Ascending aorta (tissue), 2 donors: ENCODE results near the gene CTDSP1. TPM values are rescaled to one million over a fixed set of nuclear protein-coding genes. Genes with fewer than 3 reads are reported as not detected.

Source experiments
- DNase-seq, 2 donors: peaks; one replicate each; pipeline ENCODE4 v3.0.0-alpha.2; 2019; ENCODE audit warnings: low spot score in 2 of 2
- H3K27ac ChIP-seq, 2 donors: fragments of 200-600 bp; sonication (generic); one replicate each; pipeline ENCODE4 v1.5.1; 2016 to 2017; ENCODE audit warnings: mild to moderate bottlenecking in 1 of 2
- H3K27me3 ChIP-seq: fragments of 200-600 bp; sonication (generic); one replicate; pipeline ENCODE4 v1.5.1; 2017
- H3K36me3 ChIP-seq, 2 donors: fragments of 200-600 bp; sonication (generic); one replicate each; pipeline ENCODE4 v1.5.1; 2016
- H3K4me1 ChIP-seq, 2 donors: fragments of 200-600 bp; sonication (generic); one replicate each; pipeline ENCODE4 v1.5.1; 2016 to 2017; ENCODE audit warnings: mild to moderate bottlenecking in 1 of 2
- H3K4me3 ChIP-seq, 2 donors: fragments of 200-600 bp; sonication (generic); one replicate each; pipeline ENCODE4 v1.5.1; 2016 to 2017; ENCODE audit warnings: mild to moderate bottlenecking in 1 of 2
- H3K9me3 ChIP-seq, 2 donors: fragments of 200-600 bp; sonication (generic); one replicate each; pipeline ENCODE4 v1.5.1; 2016
- intact Hi-C: fragments of 100-400 bp; cut with DNase I; formaldehyde crosslinking; loops from one replicate; pipeline ENCODE4 v1.15.1; 2023
- total RNA-seq: library from RNA; depleted of rRNA; stranded (reverse); fragments of >200 nt; gene quantifications from one replicate; pipeline ENCODE4 v1.1.0, GENCODE V29; 2016
- TF ChIP-seq, protein P1 (sequence below), 3 experiments: fragments of 200-600 bp in 2 of 3; fragments of 450-650 bp in 1 of 3; sonication (generic) in 2 of 3; IDR thresholded peaks; one replicate each; pipeline ENCODE4 v1.5.1; 2016 to 2019; ENCODE audit warnings: antibody characterized with exemption in 3 of 3, mild to moderate bottlenecking in 1 of 3, moderate library complexity in 1 of 3

Gene CTDSP1
- total RNA-seq, 1 donor from 2014 or later = 144 TPM

- intact Hi-C loops = no loop called here
- H3K4me1 ChIP-seq = no peaks in the 10 kb centered on the region
- no peak for DNase-seq
- H3K36me3 ChIP-seq = no peaks in the 10 kb centered on the region
- H3K9me3 ChIP-seq = no peaks in the 10 kb centered on the region
- H3K4me3 ChIP-seq = no peak overlapping the region
- H3K27ac ChIP-seq = no peak overlapping the region
- H3K27me3 ChIP-seq = no peaks in the 10 kb centered on the region
- TF ChIP-seq, protein P1, sequence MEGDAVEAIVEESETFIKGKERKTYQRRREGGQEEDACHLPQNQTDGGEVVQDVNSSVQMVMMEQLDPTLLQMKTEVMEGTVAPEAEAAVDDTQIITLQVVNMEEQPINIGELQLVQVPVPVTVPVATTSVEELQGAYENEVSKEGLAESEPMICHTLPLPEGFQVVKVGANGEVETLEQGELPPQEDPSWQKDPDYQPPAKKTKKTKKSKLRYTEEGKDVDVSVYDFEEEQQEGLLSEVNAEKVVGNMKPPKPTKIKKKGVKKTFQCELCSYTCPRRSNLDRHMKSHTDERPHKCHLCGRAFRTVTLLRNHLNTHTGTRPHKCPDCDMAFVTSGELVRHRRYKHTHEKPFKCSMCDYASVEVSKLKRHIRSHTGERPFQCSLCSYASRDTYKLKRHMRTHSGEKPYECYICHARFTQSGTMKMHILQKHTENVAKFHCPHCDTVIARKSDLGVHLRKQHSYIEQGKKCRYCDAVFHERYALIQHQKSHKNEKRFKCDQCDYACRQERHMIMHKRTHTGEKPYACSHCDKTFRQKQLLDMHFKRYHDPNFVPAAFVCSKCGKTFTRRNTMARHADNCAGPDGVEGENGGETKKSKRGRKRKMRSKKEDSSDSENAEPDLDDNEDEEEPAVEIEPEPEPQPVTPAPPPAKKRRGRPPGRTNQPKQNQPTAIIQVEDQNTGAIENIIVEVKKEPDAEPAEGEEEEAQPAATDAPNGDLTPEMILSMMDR (IDR thresholded peaks at IDR 0.05) = no peak
Observed at GRCh38 chr2:218429911-218430692, 30.4 kb downstream of the CTDSP1 start.

- DNase-seq = no peak
- Histone ChIP-seq H3K27ac (no peak overlapping the region), H3K27me3 (no peaks in the 10 kb centered on the region), H3K4me3 (no peak overlapping the region), H3K9me3 (no peaks in the 10 kb centered on the region), H3K4me1 (no peaks in the 10 kb centered on the region), H3K36me3 (no peaks in the 10 kb centered on the region)
- intact Hi-C loops = no loop called here
- TF ChIP-seq, protein P1 (IDR thresholded peaks at IDR 0.05) = no peak
Observed at GRCh38 chr2:218430721-218431120, 31.1 kb downstream of the CTDSP1 start.

GRCh38 chr2:218431878-218432277 lies 32.2 kb downstream of the CTDSP1 start:
- peak in 1 of 2 donors; percentile 58 for DNase-seq
- TF ChIP-seq, protein P1 (IDR thresholded peaks at IDR 0.05) = no peak
- no peaks in the 10 kb centered on the region for H3K4me1 ChIP-seq
- intact Hi-C loops = no loop called here
- H3K36me3 ChIP-seq = no peaks in the 10 kb centered on the region
- H3K4me3 ChIP-seq = no peak overlapping the region
- no peaks in the 10 kb centered on the region for H3K9me3 ChIP-seq
- no peaks in the 10 kb centered on the region for H3K27me3 ChIP-seq
- no peak overlapping the region for H3K27ac ChIP-seq

DNA sequence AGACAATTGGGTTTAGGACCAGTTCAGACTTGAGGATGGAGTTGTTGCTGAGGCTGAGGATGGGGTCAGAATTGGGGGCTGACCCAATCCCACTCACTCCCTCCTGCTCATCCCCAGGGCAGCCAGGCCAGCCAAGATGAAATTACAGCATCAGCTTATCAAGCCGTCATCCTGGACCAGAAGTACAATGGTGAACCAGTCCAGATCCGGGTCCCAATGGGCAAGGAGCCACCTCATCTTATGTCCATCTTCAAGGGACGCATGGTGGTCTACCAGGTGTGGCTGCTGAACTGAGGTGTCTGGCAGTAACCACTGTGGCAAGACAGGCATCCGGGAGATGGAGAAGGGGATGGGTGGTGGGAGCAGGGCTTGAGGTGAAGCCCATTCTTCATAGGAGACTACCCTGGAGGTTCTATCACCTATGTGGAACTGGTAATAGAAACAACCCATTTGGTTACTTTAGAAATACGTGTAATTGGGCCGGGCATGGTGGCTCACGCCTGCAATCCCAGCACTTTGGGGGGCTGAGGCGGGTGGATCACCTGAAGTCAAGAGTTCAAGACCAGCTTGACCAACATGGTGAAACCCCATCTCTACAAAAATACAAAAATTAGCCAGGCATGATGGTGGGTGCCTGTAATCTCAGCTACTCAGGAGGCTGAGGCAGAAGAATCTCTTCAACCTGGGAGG lies 33.2 kb downstream of the CTDSP1 start:
- Histone ChIP-seq H3K27me3 (no peaks in the 10 kb centered on the region), H3K36me3 (no peaks in the 10 kb centered on the region), H3K4me3 (no peak overlapping the region), H3K9me3 (no peaks in the 10 kb centered on the region), H3K4me1 (no peaks in the 10 kb centered on the region), H3K27ac (no peak overlapping the region)
- intact Hi-C loops = no loop called here
- DNase-seq = peak in 1 of 2 donors; percentile 41
- TF ChIP-seq, protein P1 (IDR thresholded peaks at IDR 0.05) = no peak

DNA sequence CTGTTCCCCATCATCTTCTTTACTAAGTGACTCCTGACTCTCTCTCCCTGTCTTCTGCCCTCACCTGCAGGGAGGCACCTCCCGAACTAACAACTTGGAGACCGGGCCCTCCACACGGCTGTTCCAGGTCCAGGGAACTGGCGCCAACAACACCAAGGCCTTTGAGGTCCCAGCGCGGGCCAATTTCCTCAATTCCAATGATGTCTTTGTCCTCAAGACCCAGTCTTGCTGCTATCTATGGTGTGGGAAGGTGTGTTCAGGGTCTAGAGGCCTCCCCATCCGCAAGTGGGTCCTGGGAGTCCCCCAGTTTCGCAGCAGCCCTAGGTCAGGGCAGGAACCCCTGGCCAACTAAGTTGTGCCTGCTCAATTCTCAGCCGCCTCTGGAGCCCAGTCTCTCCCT lies 34.8 kb downstream of the CTDSP1 start:
- no peak overlapping the region for H3K27ac ChIP-seq
- H3K36me3 ChIP-seq = no peaks in the 10 kb centered on the region
- TF ChIP-seq, protein P1 (IDR thresholded peaks at IDR 0.05) = no peak
- no peaks in the 10 kb centered on the region for H3K9me3 ChIP-seq
- intact Hi-C loops = no loop called here
- no peaks in the 10 kb centered on the region for H3K27me3 ChIP-seq
- DNase-seq = peak in 1 of 2 donors; percentile 24
- no peaks in the 10 kb centered on the region for H3K4me1 ChIP-seq
- no peak overlapping the region for H3K4me3 ChIP-seq
